SU-DHL-6 (cell line): ENCODE results near the gene TMA7.

Experiments
- EZH2phosphoT487 ChIP-seq: fragments of 200-600 bp; sonication (generic), shearing (Covaris generic); conservative IDR thresholded peaks from 2 replicates; pipeline ENCODE4 v1.6.1; 2018; ENCODE audit warnings: mild to moderate bottlenecking, antibody characterized with exemption, low read length, moderate library complexity, mixed read lengths
- TF ChIP-seq, protein P1 (sequence below): fragments of 200-600 bp; sonication (generic); IDR thresholded peaks from one replicate; pipeline ENCODE4 v1.5.1; 2017; ENCODE audit warnings: antibody characterized with exemption, mild to moderate bottlenecking, low read length, moderate library complexity; ENCODE audit not compliant: insufficient read depth, poor library complexity, severe bottlenecking

GRCh38 chr3:48470286-48470685 is 30.2 kb downstream of the TMA7 start:
- TF ChIP-seq, protein P1, sequence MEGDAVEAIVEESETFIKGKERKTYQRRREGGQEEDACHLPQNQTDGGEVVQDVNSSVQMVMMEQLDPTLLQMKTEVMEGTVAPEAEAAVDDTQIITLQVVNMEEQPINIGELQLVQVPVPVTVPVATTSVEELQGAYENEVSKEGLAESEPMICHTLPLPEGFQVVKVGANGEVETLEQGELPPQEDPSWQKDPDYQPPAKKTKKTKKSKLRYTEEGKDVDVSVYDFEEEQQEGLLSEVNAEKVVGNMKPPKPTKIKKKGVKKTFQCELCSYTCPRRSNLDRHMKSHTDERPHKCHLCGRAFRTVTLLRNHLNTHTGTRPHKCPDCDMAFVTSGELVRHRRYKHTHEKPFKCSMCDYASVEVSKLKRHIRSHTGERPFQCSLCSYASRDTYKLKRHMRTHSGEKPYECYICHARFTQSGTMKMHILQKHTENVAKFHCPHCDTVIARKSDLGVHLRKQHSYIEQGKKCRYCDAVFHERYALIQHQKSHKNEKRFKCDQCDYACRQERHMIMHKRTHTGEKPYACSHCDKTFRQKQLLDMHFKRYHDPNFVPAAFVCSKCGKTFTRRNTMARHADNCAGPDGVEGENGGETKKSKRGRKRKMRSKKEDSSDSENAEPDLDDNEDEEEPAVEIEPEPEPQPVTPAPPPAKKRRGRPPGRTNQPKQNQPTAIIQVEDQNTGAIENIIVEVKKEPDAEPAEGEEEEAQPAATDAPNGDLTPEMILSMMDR: no peak
- no peak for TF ChIP-seq EZH2phosphoT487
